Activated CD8-positive, alpha-beta memory T cell treated with anti-CD3 and anti-CD28 coated beads for 1 hour (primary cell): ENCODE results near the gene ZFYVE1.
"Not testable (repeated sequence)": the region's sequence is repeated elsewhere in the genome, so short reads cannot be mapped to it uniquely, and the experiment has no call there.

Experiments used
- DNase-seq, 2 donors: peaks; one replicate each; pipeline ENCODE4 v3.0.0-alpha.2; 2020; ENCODE audit warnings: low read depth in 1 of 2; ENCODE audit errors: extremely low read depth in 1 of 2

ZFYVE1 gene

DNA sequence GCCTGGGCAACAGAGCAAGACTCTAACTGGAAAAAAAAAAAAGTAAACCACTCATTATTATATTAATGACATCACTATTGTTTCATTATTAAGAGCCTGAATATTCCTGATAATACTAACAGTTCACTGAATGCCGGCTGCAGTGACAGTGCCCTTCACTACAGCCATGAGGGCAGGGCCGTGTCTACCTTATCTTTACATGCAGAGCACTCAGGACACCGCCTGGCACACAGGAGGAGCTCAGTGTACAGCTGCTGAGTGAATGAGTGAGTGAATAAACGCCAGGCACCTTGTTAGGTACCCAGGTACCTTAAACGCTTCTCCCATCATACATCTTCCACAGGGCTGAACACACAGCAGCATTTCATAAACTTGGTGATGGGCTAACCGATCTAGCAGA lies 23.2 kb downstream of the ZFYVE1 start:
- DNase-seq = no peak

DNA sequence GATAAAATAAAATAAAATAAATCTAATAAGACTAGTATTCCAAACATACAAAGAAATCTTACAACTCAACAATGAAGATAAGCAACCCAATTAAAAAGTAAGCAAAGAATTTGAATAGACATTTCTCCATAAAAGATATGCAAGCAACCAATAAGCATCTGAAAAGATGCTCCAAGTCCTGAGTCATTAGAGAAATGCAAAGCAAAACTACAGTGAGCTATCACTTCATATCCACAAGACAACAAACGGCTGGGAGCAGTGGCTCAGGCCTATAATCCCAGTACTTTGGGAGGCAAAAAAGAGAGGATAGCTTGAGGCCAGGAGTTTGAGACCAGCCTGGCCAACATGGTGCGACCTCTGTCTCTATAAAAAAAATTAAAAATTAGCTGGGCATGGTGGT lies 26.8 kb downstream of the ZFYVE1 start:
- DNase-seq = no peak

DNA sequence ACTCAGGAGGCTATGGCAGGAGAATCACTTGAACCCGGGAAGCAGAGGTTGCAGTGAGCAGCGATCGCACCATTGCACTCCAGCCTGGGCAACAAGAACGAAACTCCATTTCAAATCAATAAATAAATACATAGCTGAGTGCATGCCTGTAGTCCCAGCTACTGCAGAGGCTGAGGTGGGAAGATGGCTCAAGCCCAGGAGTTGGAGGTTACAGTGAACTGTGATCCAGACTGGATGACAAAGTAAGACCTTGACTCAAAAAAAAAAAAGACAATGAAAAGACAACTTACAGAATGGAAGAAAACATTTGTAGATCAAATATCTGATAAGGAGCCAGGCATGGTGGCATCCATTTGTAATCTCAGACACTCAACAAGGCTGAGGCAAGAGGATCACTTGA lies 27.6 kb downstream of the ZFYVE1 start:
- no peak for DNase-seq

DNA sequence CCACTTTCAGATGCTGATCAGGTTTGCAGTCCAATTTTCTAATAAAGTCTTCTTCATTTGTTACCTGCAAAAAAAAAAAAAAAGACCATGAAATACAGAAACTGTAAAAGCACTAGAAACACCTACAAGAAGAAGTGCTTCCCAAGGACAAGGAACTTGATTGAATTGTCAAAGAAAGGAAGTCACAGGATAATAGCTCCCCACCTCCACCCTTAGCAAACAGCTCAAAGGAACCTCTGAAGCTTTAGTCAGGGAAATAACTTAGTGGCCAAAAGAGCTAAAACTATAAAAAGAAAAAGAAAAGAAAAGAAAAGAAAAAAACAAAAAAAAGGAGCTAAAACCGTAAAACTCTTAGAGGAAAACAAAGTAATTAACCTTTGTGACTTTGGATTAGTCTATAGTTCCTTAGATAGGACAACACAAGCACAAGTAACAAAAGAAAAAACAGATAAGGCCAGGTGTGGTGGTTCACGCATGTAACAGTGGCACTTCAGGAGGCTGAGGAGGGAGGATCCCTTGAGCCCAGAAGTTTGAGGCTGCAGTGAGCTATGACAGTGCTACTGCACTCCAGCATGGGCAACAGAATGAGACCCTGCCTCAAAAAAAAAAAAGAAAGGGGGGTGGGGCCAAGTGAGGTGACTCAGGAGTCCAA lies 28.5 kb downstream of the ZFYVE1 start:
- no peak for DNase-seq

DNA sequence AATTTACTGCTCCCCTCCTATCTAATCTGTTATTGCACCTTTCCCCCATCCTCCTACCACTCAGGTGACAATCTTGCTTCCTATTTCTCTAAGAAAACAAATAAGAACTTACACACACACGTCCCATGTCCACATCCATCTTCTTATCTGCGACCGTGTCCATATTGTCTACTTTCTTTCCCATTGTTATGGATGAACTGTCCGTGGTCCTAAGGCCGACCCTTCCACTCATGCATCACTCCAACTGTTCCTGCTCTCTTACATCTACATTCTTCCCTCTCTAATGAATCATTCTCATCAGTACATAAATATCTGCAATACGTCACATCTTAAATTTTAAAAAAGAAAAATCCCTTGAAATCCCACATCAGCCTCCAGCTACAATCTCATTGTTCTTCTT lies 30.0 kb downstream of the ZFYVE1 start:
- DNase-seq = no peak

DNA sequence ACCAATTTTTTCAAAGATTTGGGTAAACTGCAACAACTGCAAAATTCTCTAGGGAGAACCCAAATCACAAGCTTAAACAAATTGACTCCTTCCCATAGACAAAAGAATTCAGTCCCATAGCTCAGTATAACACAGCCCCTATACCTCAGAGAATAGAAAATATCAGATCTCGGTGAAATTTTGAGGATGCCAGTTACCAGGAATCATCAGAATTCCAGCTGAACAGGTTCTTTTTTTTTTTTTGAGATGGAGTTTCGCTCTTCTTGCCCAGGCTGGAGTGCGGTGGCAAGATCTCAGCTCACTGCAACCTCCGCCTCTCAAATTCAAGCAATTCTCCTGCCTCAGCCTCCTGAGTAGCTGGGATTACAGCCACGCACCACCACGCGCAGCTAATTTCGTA lies 36.7 kb downstream of the ZFYVE1 start:
- DNase-seq = no peak

DNA sequence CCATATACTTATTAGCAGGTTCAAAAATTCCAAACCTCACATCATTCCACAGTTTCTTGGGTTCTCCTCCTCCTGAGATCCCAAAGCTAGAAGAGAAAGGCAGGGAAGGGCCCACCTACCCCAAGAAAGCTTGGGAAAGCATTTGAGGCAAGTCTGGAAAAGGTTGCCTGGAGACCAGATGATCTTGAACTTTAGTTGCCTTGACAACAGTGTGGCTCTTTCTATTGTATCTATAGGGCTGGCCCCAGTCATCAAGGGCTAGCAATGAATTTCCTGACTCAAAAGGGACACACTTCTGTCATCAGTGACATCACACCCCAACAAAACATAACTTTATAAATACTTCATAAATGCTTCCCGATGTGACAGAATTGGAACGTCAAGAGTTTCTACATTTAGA lies 40.0 kb downstream of the ZFYVE1 start:
- DNase-seq = no peak

DNA sequence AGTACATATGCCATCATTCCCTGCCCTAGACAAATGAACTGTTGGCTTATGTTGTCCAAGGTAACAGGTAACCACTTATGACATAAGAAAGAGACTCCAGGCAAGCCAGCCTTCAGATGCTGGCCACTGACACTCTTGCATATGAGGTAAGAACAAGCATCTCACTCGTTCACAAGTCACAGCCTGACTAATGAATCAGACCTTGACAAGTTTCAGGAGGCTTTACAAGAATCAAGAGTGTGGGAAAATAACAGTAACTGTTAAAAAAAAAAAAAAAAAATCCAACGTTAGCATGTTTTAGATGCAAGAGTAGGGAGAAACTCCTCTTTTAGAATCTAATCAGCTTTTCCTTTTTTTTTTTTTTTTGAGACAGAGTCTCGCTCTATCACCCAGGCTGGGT lies 40.7 kb downstream of the ZFYVE1 start:
- DNase-seq = no peak

DNA sequence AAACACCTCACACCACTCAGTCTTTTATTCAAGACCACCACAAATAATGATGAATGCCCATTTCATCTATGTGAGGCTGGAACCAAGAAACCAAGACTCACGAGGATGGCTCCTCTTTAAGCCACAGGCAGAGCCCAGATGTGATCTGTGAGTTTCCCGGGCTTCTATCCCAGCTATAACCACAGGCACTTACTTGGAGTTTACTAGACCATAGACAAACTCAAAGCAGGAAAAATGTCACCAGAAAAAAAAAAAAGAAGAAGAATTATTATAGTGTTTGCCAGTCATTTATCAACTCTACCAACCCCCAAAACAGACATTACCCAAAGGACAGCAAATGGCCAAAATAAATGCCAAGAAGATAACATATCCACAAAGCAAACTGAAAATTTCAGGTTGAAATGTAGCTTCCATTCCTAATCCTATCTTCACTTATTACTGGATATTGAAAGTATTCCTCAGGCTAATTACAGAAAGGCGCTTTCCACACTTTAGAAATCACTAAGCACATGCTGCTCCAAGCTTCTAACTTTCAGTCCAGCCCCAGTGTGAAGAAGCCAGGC lies 44.7 kb downstream of the ZFYVE1 start:
- DNase-seq = no peak

DNA sequence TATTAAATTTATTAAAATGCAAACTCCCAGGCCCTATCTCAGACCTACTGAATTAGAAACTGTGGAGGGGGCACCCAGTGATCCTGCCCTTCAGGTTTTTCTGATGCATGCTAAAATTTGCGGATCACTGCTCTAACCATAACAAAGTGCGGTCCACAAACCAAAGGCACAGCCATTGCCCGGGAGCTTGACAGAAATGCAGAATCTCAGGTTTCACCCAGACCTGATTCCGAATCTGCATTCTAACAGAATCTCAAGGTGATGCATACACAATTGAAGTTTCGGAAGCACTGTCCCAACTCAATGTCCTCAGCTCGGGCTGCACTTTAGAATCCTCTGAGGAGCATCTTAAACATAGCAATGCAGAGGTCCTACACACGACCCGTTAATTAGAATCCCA lies 46.0 kb downstream of the ZFYVE1 start:
- no peak for DNase-seq

DNA sequence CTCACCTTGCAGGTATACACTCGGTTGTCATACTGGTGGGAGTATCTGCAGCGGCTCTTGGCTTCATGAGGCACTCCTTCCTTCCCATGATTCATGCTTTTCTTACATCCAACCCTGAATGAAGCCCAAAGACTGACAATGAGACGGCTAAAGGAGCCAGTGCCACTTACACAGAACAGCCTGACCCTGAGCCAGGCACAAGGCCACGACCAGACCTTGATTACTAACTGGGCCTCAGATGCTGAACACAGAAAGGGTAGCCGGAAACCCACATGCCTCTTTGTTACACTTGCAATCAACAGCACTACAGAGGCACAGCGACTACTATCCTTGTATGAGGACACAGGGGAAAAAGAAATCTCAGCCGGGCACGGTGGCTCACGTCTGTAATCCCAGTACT lies 48.0 kb downstream of the ZFYVE1 start:
- DNase-seq = no peak

DNA sequence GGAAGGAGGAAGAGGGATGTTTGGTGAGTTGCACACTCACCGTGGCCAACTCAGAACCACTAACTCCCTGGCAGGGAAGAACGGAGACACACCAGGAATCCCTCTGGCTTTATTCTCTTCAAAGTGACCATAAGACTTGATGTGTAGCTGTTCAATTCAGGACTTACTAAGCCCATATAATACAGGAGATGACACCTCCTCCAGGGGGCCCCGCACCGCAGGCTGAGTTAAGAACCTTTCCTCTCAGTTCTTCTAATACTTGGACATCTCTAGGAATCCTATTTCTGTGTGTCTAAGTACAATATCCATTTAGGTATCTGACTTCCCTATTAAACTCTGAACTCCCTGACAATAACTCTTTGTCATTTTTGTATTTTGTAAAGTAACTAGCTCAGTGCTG lies 51.1 kb downstream of the ZFYVE1 start:
- DNase-seq = no peak

DNA sequence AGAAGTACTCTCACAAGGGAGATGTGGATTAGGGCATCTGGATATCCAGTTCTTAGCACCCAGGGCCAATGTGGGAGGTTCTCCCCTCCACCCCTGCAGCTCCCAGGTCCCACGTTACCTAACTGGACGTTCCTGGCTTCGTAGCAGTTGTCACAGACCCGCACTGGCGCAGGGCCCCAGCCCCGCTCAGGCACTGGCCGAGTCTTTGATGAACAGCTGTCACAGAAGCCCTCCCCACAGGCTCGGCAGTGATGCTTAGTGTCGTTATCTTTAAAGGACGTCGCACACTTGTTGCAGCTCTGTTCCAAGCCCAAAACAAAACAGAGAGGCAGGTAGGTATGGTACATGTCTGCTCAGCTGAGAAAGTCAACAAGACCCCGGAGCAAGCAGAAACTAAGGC lies 52.2 kb downstream of the ZFYVE1 start:
- no peak for DNase-seq

DNA sequence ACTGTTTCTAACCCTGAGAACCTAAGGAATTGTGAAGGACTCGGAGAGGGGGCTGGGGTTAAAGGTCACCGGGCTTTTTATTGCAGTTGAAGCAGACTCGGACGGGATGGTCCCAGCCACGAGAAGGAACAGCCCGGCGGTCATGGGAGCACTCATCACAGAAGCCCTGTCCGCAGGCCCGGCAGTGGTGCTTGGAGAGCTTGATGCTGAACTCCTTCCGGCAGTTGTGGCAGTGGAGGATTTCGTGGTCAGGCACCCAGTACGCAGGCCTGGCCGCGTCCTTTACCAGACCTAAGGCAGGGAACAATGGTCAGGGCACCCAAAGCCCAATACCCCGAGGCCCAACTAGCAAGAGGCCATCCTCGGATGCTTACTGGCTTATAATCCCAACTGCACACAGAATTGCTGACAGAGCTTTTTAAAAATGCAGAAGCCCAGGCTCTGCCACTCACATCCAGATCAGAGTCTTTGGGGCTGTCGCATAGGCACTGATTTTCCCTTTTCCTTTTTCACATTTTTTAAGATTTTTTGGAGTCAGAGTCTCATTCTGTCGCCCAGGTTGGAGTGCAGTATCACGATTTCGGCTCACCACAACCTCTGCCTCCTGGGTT lies 56.0 kb downstream of the ZFYVE1 start:
- no peak for DNase-seq

DNA sequence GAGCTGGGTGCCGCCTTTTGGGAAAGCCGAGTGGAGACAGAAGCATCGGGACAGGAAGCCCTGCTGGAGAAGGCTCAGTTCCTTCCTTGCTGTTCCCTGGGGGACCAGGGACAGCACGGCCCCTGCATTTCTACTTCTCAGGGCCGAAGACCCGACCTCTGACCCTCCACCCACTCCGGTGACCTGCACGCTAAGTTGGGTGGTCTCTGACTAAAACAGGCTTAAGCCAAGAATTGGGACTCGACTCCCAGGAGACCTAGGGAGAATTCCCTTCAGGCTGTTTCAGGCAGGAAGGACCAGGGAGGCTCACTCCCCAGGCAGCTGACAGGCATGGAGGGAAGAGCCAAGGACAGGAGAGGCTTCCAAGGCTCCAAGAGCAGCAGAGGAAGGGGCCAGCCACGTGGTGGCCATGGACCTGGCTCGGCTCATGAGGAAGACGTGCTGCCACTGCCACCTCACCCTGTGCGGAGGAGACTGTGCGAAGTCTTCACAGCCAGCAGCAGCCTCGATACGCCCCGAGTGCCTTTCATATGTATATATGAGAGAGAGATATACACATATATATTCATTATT lies 56.8 kb downstream of the ZFYVE1 start:
- no peak for DNase-seq

DNA sequence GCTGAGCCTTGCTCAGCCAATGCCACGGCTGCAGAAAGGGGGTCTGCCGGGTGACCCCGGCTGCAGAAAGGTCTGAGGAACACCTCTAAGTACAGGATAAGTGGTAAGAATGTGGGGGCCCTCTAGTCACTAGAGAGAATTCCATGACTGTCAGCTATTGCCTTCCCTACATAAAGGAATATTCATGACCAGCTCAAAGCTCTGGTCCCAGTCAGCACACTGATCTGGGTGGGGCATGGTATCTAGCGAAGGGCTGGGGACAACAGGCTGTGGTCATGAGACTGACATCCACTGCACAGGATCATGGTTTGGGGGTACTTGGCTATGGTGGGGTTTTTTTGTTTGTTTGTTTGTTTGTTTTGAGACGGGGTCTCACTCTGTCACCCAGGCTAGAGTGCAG lies 58.6 kb downstream of the ZFYVE1 start:
- no peak for DNase-seq

DNA sequence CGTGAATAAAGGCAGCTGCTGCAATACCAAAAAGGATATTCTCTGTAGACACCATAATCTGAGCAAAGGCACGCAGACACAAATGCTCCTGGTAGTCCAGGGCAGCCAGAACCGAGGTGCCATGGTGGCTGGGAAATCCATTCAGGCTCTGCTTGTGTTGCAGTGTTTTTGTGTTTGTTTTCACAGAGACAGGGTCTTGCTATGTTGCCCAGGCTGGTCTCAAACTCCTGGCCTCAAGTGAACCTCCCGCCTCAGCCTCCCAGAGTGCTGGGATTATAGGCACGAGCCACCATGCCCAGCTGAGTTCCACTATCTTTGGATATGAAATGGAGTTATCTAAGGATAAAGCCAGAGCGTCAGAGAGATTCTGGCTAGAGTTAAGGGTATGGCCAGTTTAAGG lies 60.9 kb downstream of the ZFYVE1 start:
- DNase-seq = no peak

DNA sequence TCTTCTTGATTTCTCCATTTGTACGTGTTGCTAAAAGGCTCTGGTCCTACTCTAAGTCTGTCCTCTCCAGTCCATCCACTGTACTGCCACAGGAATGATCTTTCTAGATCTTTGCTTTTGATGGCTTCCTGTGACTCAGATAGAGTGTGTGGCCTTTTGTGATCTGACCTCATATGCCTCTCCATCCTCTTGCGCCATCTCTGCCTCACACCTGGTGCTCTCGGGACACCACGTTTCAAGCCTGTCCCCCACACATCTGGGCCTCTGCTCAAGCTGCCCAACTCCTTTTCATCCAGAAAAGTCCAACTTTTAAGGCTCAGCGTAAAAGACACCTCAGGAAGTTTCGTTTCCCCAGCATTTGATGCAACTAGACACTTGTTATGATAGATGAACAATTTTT lies 61.7 kb downstream of the ZFYVE1 start:
- DNase-seq = no peak

DNA sequence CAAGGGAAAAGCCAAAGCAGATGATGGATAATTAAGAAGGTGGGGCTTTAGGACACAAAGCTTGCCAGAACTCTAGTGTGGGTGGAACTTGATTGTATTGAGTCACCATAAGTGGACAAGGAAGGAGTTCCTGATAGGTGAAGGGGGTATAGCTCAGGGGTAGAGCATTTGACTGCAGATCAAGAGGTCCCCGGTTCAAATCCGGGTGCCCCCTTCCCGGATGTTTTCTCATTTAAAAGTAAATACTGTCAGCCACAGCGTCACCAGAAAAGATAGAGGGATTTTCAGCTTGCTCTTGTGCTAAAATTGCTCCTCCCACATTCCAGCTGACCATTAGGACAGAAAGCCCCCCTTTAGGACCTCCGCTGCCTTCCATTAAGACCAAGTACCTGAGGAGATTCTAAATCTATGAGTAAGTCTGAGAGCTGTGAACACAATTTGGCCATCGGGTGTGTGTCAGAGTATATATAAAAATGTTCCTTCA lies 64.0 kb downstream of the ZFYVE1 start:
- no peak for DNase-seq

DNA sequence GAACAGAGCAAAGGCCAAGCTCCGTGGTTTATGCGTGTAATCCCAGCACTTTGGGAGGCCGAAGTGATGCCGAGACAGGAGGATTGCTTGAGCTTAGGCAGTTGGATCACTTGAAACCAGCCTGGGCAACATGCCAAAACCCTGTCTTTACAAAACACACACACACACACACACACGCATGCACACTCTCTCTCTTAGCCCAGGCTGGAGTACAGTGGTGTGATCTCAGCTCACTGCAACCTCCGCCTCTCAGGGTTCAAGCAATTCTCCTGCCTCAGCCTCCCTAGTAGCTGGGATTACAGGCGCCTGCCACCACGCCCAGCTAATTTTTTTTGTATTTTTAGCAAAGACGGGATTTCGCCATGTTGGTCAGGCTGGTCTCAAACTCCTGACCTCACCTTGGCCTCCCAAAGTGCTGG lies 64.6 kb downstream of the ZFYVE1 start:
- DNase-seq = not testable (repeated sequence)

DNA sequence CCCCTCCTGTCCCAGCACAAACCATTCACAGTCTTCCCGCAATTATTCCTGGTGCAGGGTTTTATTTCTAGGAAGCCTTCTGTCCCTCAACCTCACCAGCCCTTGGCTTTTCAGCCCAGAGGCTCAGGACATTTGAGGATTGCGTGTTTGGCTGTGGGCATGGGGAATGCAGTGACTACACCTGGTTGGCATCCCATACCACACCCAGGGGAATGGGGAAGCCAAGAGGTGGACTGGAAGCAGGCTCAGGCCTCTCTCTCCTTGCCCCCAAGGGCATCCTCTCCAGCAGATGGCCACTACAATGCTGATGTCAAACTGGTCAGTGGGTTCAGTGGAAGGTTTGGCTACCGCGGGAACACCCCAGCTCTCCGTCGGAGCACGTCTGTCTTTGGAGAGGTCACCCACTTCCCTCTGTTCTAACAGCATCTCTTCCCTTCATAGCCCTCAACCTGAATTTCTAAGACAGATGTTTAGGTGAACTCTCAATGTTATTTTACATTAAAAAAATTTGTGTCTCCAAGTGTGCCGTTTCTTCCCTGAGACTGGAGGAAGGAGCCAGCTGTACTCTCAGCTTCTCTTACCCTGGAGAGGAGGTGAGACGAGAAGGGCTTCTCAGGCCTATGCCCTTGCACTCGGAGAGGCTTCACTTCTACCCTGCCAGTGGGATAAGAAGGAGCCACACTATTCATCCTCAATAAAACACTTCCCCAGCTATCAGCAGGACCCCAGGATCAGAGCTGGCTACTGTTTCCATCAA lies 65.1 kb downstream of the ZFYVE1 start:
- no peak for DNase-seq

DNA sequence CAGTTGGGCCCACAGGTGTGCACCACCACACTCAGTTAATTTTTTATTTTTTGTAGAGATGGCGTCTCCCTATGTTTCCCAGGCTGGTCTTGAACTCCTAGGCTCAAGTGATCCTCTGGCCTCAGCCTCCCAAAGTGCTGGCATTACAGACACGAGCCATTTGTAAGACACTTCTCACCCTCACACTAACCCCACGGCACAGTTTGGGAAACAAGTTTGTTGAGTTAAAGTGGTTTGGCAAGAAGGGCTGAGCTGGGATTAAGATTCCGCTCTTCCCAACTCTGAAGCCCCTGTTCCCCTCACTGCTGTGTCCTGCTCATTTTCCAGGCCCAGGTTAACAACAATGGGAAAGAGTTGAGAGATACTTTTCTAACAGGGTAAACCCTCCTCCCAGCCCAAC lies 65.9 kb downstream of the ZFYVE1 start:
- DNase-seq = not testable (repeated sequence)
